Endothelial cell (in vitro differentiated cells): Measurements from ENCODE around the gene KIAA1671. TPM values are rescaled to one million over a fixed set of nuclear protein-coding genes. Genes with fewer than 3 reads are reported as not detected.

Source experiments
- DNase-seq: peaks from one replicate; pipeline ENCODE4 v3.0.0; 2021; ENCODE audit warnings: low spot score
- H3K27ac Mint-ChIP-seq: one replicate; pipeline ENCODE4 v1.8.0; 2021; ENCODE audit warnings: mixed read lengths, inconsistent platforms; ENCODE audit not compliant: unreplicated experiment
- H3K27me3 Mint-ChIP-seq: one replicate; pipeline ENCODE4 v1.8.0; 2021; ENCODE audit warnings: mild to moderate bottlenecking, moderate library complexity, mixed read lengths, inconsistent platforms; ENCODE audit not compliant: unreplicated experiment
- H3K36me3 Mint-ChIP-seq: one replicate; pipeline ENCODE4 v1.8.0; 2021; ENCODE audit warnings: mild to moderate bottlenecking, low read depth, mixed read lengths, inconsistent platforms; ENCODE audit not compliant: unreplicated experiment
- H3K4me1 Mint-ChIP-seq: one replicate; pipeline ENCODE4 v1.8.0; 2021; ENCODE audit warnings: mild to moderate bottlenecking, mixed read lengths, inconsistent platforms; ENCODE audit not compliant: unreplicated experiment
- H3K4me3 Mint-ChIP-seq: one replicate; pipeline ENCODE4 v1.8.0; 2021; ENCODE audit warnings: mild to moderate bottlenecking, mixed read lengths, inconsistent platforms; ENCODE audit not compliant: unreplicated experiment
- H3K9me3 Mint-ChIP-seq: one replicate; pipeline ENCODE4 v1.8.0; 2021; ENCODE audit warnings: mixed read lengths, inconsistent platforms; ENCODE audit not compliant: unreplicated experiment
- total RNA-seq: library from RNA; stranded (reverse); fragmentation: NEBNext Ultra II Directional; extraction: Animal tissue kit (Norgen Biotek cat#: 25700); gene quantifications from one replicate; pipeline ENCODE4 v1.2.1, GENCODE V29; 2021; ENCODE audit not compliant: unreplicated experiment
- TF ChIP-seq, protein P1 (sequence below): fragments of 200-600 bp; sonication (generic); IDR thresholded peaks from one replicate; pipeline ENCODE4 v1.5.0; 2021; ENCODE audit warnings: antibody characterized with exemption; ENCODE audit not compliant: unreplicated experiment

The KIAA1671 gene
- total RNA-seq, 1 donor from 2014 or later = 92.1 TPM

DNA sequence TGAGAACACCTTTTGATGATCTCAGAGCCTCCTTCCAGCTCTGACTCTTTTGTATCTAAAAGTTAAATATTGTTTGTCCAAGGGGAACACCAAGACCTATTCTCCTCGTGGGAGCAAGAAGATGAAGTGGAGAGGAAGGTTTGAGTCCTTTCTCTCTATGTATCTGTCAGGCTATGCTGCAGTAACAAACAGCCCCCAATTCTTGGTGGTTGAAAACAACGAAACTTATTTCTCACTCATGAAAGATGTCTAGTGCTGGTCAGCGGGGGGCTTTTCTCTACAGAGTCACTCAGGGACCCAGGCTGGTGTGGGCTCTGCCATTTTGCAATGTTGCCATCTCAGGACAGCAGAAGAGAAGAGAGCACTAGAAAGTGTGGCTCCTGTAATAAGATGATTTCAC, 260.7 kb downstream of the KIAA1671 start:
- peaks cover 2% of the 10 kb centered on the region for H3K27me3 Mint-ChIP-seq
- no peaks in the 10 kb centered on the region for H3K9me3 Mint-ChIP-seq
- peaks cover 6% of the 10 kb centered on the region for H3K36me3 Mint-ChIP-seq
- H3K27ac Mint-ChIP-seq = no peak overlapping the region
- H3K4me1 Mint-ChIP-seq = peaks cover 11% of the 10 kb centered on the region
- TF ChIP-seq, protein P1, sequence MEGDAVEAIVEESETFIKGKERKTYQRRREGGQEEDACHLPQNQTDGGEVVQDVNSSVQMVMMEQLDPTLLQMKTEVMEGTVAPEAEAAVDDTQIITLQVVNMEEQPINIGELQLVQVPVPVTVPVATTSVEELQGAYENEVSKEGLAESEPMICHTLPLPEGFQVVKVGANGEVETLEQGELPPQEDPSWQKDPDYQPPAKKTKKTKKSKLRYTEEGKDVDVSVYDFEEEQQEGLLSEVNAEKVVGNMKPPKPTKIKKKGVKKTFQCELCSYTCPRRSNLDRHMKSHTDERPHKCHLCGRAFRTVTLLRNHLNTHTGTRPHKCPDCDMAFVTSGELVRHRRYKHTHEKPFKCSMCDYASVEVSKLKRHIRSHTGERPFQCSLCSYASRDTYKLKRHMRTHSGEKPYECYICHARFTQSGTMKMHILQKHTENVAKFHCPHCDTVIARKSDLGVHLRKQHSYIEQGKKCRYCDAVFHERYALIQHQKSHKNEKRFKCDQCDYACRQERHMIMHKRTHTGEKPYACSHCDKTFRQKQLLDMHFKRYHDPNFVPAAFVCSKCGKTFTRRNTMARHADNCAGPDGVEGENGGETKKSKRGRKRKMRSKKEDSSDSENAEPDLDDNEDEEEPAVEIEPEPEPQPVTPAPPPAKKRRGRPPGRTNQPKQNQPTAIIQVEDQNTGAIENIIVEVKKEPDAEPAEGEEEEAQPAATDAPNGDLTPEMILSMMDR = no peak
- DNase-seq = no peak
- no peak overlapping the region for H3K4me3 Mint-ChIP-seq

DNA sequence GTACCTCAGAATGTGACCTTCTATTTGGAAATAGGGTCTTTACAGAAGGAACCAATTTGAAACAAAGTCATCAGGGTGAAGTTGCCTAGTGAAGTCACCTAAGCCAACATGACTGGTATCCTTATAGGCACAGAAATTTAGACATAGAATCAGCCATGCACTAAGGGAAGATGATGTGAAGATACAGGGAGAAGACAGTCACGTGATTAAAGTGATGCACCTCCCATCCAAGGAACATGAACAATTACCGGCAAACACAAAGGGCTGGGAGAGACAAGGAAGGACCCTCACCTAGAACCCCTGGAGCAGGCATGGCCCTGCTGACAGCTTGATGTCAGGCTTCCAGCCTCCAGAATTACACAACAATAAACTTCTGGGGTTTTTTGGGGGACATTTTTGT, 263.7 kb downstream of the KIAA1671 start:
- TF ChIP-seq, protein P1 = no peak
- Mint-ChIP-seq H3K9me3 (no peaks in the 10 kb centered on the region), H3K4me3 (no peak overlapping the region), H3K36me3 (peaks cover 6% of the 10 kb centered on the region), H3K27ac (no peak overlapping the region), H3K27me3 (peaks cover 2% of the 10 kb centered on the region), H3K4me1 (peaks cover 19% of the 10 kb centered on the region)
- DNase-seq = no peak

DNA sequence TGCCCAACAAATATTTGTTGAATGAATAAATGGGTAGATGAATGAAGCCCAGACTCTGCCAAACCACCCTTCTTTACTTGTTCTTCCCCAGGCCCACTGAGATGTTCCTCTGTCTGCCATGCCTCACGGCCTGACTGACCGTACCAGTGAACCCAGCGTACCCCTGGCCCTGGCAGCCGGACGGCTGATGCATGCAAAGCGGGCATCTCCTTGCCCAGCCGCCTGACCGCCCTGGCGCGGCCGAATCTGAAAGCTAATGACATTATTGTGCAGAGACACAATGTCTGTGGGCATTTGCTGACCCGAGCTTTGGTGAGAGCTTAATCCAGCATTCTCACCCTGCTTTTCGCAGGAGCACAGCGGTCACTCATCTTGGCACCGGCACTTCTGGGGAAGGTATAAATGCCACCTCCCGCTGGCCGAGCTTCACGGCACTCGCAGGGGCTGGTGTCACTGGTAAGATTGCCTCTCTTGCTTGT, 266.7 kb downstream of the KIAA1671 start, which contains the start of gene CRYBB2:
TSS of gene CRYBB2 (plus strand) at position 429 of the 479 bp plus-strand sequence. CDS start 1,791 bp downstream, outside the sequence.
- Mint-ChIP-seq H3K4me3 (no peak within 1 kb of the TSS), H3K9me3 (no peaks in the 10 kb centered on the region), H3K27me3 (no peaks in the 10 kb centered on the region), H3K4me1 (peaks cover 8% of the 10 kb centered on the region), H3K27ac (no peak within 1 kb of the TSS), H3K36me3 (no peaks in the 10 kb centered on the region)
- no peak for DNase-seq
- TF ChIP-seq, protein P1 = no peak

DNA sequence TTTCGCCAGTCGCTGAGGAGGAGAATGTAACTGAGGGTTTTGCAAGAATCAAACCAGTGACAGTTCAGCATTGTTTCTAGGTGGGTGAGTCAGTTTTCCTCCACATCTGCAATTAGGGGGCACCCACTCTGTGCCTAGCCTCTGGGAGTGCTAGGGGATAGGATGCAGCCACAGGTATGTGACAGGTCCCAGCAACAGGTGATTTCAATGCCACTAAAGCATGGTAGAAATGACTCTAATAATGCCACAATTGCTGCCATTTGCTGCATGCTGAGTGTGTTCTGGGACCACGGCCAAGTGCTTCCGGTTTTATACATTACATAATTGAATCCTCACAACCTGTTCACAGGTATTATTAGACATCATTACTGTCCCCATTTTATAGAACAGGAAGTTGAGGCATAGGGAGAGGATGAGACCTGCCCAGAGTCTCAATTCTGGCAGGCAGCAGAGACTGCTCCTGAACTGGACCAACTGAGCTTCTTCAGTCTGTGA, 267.5 kb downstream of the KIAA1671 start:
- Mint-ChIP-seq H3K36me3 (no peaks in the 10 kb centered on the region), H3K27me3 (no peaks in the 10 kb centered on the region), H3K4me1 (peaks cover 8% of the 10 kb centered on the region), H3K9me3 (no peaks in the 10 kb centered on the region), H3K27ac (no peak overlapping the region), H3K4me3 (no peak overlapping the region)
- DNase-seq = no peak
- TF ChIP-seq, protein P1 = no peak

DNA sequence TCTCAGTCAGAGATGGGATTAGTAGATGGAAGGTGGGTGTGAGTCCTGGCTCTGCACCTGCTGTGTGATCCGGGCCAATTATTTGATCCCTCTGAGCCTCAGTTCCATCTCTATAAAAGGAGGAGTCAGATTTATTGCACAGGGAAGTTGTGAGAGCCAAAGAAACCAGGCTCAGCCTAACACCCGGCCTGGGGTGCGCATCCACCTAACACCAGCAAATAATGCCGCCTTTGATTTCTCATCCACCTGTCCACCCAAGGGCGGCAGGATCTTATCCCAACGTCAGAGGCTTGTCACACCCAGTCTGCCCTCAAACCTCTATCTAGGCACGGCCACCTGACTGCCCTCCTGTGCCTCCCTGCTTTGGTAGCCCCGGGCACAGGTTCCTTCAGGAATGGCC, 269.3 kb downstream of the KIAA1671 start:
- Mint-ChIP-seq H3K27ac (no peak overlapping the region), H3K9me3 (no peaks in the 10 kb centered on the region), H3K4me1 (peaks cover 8% of the 10 kb centered on the region), H3K36me3 (no peaks in the 10 kb centered on the region), H3K4me3 (no peak overlapping the region), H3K27me3 (no peaks in the 10 kb centered on the region)
- TF ChIP-seq, protein P1 = no peak
- no peak for DNase-seq
